Body of pancreas (tissue), 4 donors: ENCODE measurements around the gene STXBP1.

Experiments
- POLR2A ChIP-seq, 3 donors: fragments of 450-650 bp; IDR thresholded peaks; one replicate each; pipeline ENCODE4 v1.6.1; 2016; ENCODE audit warnings: antibody characterized with exemption in 3 of 3, mild to moderate bottlenecking in 2 of 3
- TF ChIP-seq, protein P1 (sequence below), 7 experiments: fragments of 450-650 bp in 4 of 7; fragments of 200-600 bp in 3 of 7; sonication (generic) in 3 of 7; IDR thresholded peaks; one replicate each; pipeline ENCODE4 v1.5.1; 2016 to 2019; ENCODE audit warnings: antibody characterized with exemption in 7 of 7

DNA sequence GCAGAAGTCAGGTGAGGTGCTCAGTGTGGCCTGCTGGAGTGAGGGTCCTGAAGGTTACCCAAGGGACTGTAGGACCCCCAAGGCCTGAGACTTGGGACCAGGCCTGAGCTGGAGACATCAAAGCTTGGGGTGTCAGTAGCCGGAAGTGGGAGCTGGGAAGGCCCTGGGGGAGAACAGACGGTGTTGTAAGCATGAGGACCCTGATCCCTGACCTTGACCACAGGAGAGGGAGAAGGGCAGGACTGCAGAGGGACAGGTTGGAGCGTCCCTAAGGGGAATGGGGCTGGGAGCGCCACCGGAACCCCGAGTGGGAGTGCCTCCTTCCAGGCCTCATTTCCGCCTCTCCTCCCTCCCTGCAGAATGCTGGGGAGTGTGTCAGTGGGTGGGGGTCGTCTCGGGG lies 104.3 kb downstream of the STXBP1 start:
- TF ChIP-seq, protein P1, sequence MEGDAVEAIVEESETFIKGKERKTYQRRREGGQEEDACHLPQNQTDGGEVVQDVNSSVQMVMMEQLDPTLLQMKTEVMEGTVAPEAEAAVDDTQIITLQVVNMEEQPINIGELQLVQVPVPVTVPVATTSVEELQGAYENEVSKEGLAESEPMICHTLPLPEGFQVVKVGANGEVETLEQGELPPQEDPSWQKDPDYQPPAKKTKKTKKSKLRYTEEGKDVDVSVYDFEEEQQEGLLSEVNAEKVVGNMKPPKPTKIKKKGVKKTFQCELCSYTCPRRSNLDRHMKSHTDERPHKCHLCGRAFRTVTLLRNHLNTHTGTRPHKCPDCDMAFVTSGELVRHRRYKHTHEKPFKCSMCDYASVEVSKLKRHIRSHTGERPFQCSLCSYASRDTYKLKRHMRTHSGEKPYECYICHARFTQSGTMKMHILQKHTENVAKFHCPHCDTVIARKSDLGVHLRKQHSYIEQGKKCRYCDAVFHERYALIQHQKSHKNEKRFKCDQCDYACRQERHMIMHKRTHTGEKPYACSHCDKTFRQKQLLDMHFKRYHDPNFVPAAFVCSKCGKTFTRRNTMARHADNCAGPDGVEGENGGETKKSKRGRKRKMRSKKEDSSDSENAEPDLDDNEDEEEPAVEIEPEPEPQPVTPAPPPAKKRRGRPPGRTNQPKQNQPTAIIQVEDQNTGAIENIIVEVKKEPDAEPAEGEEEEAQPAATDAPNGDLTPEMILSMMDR (IDR thresholded peaks at IDR 0.05): no peak
- TF ChIP-seq POLR2A (IDR thresholded peaks at IDR 0.05): no peak
